ENCODE data around the gene TIMM29. TPM values are rescaled to one million over a fixed set of nuclear protein-coding genes. Genes with fewer than 3 reads are reported as not detected.
A peak's percentile ranks its signal among the peaks of the same experiment; 100 is the strongest.
"Not testable (repeated sequence)": the region's sequence is repeated elsewhere in the genome, so short reads cannot be mapped to it uniquely, and the experiment has no call there.

Gene TIMM29
- total RNA-seq, 4 donors from 2014 or later = 37.6 to 51.1 (median 40.9) TPM

DNA sequence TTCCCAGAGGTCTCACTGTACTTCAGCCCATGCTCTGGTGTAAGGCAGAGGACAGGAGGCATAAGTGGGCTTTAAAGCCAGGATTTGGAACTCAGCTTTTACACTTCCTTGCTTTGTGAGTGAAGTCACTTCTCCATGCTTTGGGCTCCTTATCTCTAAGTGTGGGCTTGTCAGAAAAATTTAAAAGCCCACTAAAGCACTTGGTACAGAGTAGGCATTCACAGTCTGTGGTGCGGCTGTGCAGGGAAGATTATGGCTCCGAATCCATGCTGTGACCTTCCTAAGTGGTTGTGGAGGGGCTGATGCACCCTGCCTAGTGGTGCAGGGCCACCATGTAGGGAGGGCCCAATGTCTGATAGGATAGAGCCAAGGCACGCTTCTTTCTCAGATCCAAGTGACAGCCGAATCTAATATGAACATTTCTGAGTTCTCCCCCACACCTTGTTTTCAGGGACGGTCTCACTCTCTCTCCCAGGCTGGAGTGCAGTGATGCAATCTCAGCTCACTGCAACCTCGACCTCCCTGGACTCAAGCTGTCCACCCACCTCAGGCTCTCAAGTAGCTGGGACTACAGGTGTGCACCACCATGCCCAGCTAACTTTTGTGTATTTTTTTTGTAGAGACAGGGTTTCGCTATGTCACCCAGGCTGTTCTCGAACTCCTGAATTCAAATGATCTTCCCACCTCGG is 6.9 kb downstream of the TIMM29 start:
- 86 to 90% methylated on average over 2 to 6 of the region's 9 CpGs for WGBS, 2 donors (ENCODE audit: low coverage in 1 of 2)
- H3K4me3 ChIP-seq = no peak overlapping the region
- no peak for TF ChIP-seq EP300 (IDR thresholded peaks at IDR 0.05)
- no peak for TF ChIP-seq POLR2AphosphoS5 (IDR thresholded peaks at IDR 0.05)
- TF ChIP-seq, protein P1, sequence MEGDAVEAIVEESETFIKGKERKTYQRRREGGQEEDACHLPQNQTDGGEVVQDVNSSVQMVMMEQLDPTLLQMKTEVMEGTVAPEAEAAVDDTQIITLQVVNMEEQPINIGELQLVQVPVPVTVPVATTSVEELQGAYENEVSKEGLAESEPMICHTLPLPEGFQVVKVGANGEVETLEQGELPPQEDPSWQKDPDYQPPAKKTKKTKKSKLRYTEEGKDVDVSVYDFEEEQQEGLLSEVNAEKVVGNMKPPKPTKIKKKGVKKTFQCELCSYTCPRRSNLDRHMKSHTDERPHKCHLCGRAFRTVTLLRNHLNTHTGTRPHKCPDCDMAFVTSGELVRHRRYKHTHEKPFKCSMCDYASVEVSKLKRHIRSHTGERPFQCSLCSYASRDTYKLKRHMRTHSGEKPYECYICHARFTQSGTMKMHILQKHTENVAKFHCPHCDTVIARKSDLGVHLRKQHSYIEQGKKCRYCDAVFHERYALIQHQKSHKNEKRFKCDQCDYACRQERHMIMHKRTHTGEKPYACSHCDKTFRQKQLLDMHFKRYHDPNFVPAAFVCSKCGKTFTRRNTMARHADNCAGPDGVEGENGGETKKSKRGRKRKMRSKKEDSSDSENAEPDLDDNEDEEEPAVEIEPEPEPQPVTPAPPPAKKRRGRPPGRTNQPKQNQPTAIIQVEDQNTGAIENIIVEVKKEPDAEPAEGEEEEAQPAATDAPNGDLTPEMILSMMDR (IDR thresholded peaks at IDR 0.05) = no peak
- TF ChIP-seq POLR2A (IDR thresholded peaks at IDR 0.05) = no peak

DNA sequence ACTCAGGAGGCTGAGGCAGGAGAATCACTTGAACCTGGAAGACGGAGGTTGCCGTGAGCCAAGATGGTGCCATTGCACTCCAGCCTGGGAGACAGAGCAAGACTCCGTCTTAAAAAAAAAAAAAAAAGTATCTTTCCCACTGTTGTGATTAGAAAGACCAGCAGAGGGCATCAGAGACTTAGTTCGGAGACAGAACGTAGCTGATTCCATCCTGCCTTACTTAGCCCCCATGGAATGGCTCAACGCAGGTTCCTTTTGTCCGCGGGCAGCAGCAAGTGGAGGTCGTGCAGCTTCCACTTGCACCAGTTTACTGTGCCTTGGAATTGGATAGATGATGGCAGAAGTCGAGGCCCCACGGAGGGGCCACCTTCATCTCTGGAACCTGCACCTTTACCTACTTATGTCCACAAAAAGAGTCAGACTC is 8.1 kb downstream of the TIMM29 start:
- Histone ChIP-seq H3K36me3 (peaks cover 0 to 19% of the 10 kb centered on the region in 2 donors), H3K4me1 (peaks cover 0 to 13% (median 0%) of the 10 kb centered on the region in 3 donors), H3K9me3 (no peaks in the 10 kb centered on the region), H3K27me3 (no peaks in the 10 kb centered on the region), H3K4me3 (peak overlapping the region in 1 of 2 donors; percentile 14), H3K27ac (peak overlapping the region in 2 of 4 donors; percentile 31 to 48)
- TF ChIP-seq, protein P1 (IDR thresholded peaks at IDR 0.05) = peak in 3 of 4 experiments; percentile 57 to 73 (median 70)
- TF ChIP-seq POLR2A (IDR thresholded peaks at IDR 0.05) = no peak
- WGBS, 2 donors (ENCODE audit: low coverage in 1 of 2) = 1 to 13% methylated on average over 3 to 11 of the region's 11 CpGs
- ATAC-seq = peak; percentile 75

More for the DNA sequence above, 6.9 kb downstream of the TIMM29 start:
- H3K4me1 ChIP-seq = peaks cover 0 to 21% (median 0%) of the 10 kb centered on the region in 3 donors
- peaks cover 0 to 25% of the 10 kb centered on the region in 2 donors for H3K36me3 ChIP-seq
- H3K27ac ChIP-seq = no peak overlapping the region
- no peaks in the 10 kb centered on the region for H3K9me3 ChIP-seq
- no peaks in the 10 kb centered on the region for H3K27me3 ChIP-seq
- no peak for ATAC-seq

DNA sequence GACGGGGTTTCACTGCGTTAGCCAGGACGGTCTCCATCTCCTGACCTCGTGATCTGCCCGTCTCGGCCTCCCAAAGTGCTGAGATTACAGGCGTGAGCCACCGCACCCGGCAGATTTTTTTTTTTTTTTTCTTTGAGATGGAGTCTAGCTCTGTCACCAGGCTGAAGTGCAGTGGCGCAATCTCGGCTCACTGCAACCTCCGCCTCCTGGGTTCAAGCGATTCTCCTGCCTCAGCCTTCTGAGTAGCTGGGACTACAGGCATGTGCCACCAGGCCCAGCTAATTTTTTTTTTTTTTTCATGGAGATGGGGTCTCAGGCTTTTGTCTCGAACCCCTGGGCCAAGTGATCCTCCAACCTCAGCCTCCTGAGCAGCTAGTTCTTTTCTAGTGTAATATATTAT is 13.0 kb downstream of the TIMM29 start:
- not testable (repeated sequence) for H3K27ac ChIP-seq, ATAC-seq, H3K9me3 ChIP-seq, H3K4me3 ChIP-seq, H3K27me3 ChIP-seq, H3K36me3 ChIP-seq
- 72 to 75% methylated on average over 9 to 13 of the region's 14 CpGs for WGBS, 2 donors (ENCODE audit: low coverage in 1 of 2)
- H3K4me1 ChIP-seq = peaks cover 0 to 16% (median 0%) of the 10 kb centered on the region in 3 donors

DNA sequence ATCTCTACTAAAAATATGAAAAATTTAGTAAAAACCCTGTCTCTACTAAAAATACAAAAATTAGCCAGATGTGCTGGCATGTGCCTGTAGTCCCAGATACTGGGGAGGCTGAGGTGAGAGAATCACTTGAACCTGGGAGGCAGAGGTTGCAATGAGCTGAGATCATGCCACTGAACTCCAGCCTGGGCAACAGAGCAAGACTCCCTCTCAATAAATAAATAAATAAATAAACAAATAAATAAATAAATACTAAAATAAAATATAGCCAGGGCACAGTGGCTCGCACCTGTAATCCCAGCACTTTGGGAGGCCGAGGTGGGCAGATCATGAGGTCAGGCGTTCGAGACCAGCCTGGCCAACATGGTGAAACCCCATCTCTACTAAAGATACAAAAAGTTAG is 14.8 kb downstream of the TIMM29 start:
- not testable (repeated sequence) for ATAC-seq, H3K4me3 ChIP-seq, H3K27ac ChIP-seq, H3K4me1 ChIP-seq, H3K9me3 ChIP-seq, H3K36me3 ChIP-seq, H3K27me3 ChIP-seq
- 92 to 95% methylated on average over 3 to 4 of the region's 4 CpGs for WGBS, 2 donors (ENCODE audit: low coverage in 1 of 2)

DNA sequence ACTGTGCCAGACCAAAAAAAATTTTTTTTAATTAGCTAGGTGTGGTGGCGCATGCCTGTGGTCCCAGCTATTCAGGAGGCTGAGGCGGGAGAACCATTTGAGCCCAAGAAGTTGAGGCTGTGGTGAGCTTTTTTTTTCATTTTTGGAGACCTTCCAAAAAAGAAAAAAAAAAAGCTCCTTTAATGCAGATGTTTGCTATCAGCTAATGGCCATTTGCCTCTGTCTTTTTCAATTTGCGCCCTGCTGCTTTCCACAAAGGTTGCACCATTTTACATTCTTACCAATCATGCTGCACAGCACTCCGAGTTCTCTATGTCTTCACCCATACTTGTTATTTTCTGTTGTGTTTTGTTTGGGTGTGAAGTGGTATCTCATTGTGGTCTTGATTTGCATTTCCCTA is 16.7 kb downstream of the TIMM29 start:
- 89 to 91% methylated on average over 3 to 4 of the region's 4 CpGs for WGBS, 2 donors (ENCODE audit: low coverage in 1 of 2)
- ATAC-seq = no peak

More for the DNA sequence above, 16.7 kb downstream of the TIMM29 start:
- H3K9me3 ChIP-seq = no peaks in the 10 kb centered on the region
- peaks cover 0 to 9% (median 0%) of the 10 kb centered on the region in 3 donors for H3K4me1 ChIP-seq
- TF ChIP-seq, protein P1 (IDR thresholded peaks at IDR 0.05) = no peak
- TF ChIP-seq EP300 (IDR thresholded peaks at IDR 0.05) = no peak
- TF ChIP-seq POLR2A (IDR thresholded peaks at IDR 0.05) = no peak
- no peak for TF ChIP-seq POLR2AphosphoS5 (IDR thresholded peaks at IDR 0.05)
- no peak overlapping the region for H3K27ac ChIP-seq
- H3K36me3 ChIP-seq = no peaks in the 10 kb centered on the region
- no peaks in the 10 kb centered on the region for H3K27me3 ChIP-seq
- H3K4me3 ChIP-seq = no peak overlapping the region
